ENCODE results near the gene MEGF9. TPM values are rescaled to one million over a fixed set of nuclear protein-coding genes. Genes with fewer than 3 reads are reported as not detected.

MEGF9 gene
- total RNA-seq, 3 donors from 2014 or later (not counting 1 experiment from before 2014, with no cell fraction given) = 17.5 to 25.9 (median 22.3) TPM

DNA sequence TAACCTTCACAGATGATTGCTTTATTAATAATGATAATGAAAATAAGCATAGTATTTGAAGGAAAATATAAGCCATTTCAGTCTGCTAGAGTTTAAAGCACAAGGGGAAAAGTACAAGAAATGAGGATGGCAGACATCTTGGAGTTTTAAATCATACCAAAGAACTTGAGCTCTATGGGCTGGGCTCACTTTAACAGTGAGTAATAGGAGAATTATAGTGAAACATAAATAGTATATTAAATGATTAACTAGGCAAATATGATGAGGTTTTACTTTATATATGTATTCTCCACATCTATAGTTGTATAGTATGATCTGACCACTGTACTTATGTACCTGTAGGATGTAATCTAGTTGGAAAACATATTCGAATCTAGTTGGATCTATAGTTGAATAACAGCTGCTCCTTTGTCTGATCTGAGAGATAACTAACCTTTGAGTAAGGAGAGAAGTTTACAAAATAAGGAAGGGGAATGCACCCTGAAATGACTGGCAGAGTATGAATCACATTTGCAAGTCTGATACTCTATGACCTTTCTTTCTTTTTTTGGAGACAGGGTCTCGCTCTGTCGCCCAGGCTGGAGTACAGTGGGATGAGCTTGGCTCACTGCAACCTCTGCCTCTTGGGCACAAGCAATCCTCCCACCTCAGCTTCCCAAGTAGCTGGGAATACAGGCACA is 17.6 kb downstream of the MEGF9 start:
- no peak overlapping the region for H3K4me3 ChIP-seq (ENCODE audit: low read length)
- Mint-ChIP-seq H3K4me3 (no peak overlapping the region), H3K9me3 (no peaks in the 10 kb centered on the region), H3K4me1 (peaks cover 39 to 51% of the 10 kb centered on the region in 2 donors), H3K36me3 (no peaks in the 10 kb centered on the region), H3K27ac (no peak overlapping the region), H3K27me3 (ENCODE audit: low read depth in 2 of 2) (no peaks in the 10 kb centered on the region)
- WGBS (ENCODE audit: insufficient coverage) = 98% methylated on average over 3 of the region's 3 CpGs
- no peaks in the 10 kb centered on the region for H3K36me3 ChIP-seq (ENCODE audit: control insufficient read depth, insufficient read depth, low read length)
- no peak overlapping the region for H3K27ac ChIP-seq (ENCODE audit: low read length)
- H3K9me3 ChIP-seq (ENCODE audit: control insufficient read depth, insufficient read depth, low read length) = no peaks in the 10 kb centered on the region
- H3K27me3 ChIP-seq (ENCODE audit: control insufficient read depth, insufficient read depth, low read length) = no peaks in the 10 kb centered on the region
- no peaks in the 10 kb centered on the region for H3K4me1 ChIP-seq (ENCODE audit: control insufficient read depth, insufficient read depth, low read length)
- DNase-seq (no peak), ATAC-seq (no peak)
- TF ChIP-seq, protein P1, sequence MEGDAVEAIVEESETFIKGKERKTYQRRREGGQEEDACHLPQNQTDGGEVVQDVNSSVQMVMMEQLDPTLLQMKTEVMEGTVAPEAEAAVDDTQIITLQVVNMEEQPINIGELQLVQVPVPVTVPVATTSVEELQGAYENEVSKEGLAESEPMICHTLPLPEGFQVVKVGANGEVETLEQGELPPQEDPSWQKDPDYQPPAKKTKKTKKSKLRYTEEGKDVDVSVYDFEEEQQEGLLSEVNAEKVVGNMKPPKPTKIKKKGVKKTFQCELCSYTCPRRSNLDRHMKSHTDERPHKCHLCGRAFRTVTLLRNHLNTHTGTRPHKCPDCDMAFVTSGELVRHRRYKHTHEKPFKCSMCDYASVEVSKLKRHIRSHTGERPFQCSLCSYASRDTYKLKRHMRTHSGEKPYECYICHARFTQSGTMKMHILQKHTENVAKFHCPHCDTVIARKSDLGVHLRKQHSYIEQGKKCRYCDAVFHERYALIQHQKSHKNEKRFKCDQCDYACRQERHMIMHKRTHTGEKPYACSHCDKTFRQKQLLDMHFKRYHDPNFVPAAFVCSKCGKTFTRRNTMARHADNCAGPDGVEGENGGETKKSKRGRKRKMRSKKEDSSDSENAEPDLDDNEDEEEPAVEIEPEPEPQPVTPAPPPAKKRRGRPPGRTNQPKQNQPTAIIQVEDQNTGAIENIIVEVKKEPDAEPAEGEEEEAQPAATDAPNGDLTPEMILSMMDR (IDR thresholded peaks at IDR 0.05) = no peak
- intact Hi-C loops (cut with micrococcal nuclease) = no loop called here

DNA sequence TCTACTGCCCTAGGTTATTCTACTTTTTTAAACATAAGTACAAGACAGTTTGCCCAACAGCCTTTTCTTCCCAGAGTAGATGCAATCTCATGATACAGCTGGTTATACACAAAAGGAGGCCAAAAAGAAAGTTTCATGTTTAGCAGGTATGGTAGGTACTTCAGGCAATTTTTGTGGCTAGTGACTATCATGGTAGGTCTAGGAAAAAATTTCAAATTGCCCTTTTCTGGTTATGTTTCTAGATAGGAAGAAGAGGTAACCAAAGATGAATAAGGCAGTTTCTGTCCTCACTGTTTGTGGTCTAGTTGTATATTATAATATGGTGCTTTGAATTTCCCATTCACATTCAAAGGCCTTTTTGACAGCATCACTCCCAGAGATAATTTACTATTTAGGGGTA is 19.7 kb downstream of the MEGF9 start:
- DNase-seq (no peak), ATAC-seq (no peak)
- Mint-ChIP-seq H3K27ac (peak overlapping the region; percentile 69 to 75), H3K4me1 (peaks cover 38 to 51% of the 10 kb centered on the region in 2 donors), H3K4me3 (no peak overlapping the region), H3K27me3 (ENCODE audit: low read depth in 2 of 2) (no peaks in the 10 kb centered on the region), H3K36me3 (no peaks in the 10 kb centered on the region), H3K9me3 (no peaks in the 10 kb centered on the region)
- no peak overlapping the region for H3K27ac ChIP-seq (ENCODE audit: low read length)
- TF ChIP-seq, protein P1 (IDR thresholded peaks at IDR 0.05) = no peak
- no peaks in the 10 kb centered on the region for H3K27me3 ChIP-seq (ENCODE audit: control insufficient read depth, insufficient read depth, low read length)
- intact Hi-C loops (cut with micrococcal nuclease) = no loop called here
- no peaks in the 10 kb centered on the region for H3K9me3 ChIP-seq (ENCODE audit: control insufficient read depth, insufficient read depth, low read length)
- H3K4me3 ChIP-seq (ENCODE audit: low read length) = no peak overlapping the region
- H3K4me1 ChIP-seq (ENCODE audit: control insufficient read depth, insufficient read depth, low read length) = no peaks in the 10 kb centered on the region
- no peaks in the 10 kb centered on the region for H3K36me3 ChIP-seq (ENCODE audit: control insufficient read depth, insufficient read depth, low read length)

DNA sequence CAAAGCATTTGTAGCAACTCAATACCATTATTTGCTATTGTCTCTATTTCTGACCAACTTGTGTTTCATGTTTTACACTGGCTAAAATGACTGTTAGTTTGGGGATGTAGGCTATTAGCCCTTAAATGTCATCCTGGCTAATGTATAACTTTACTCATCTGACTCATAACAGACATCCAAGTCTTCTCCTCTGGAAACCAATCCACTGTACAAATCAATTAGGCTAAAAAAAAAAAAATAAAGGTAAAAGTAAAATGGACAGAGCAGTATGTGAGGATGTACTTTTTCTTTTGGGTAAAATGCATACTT is 20.6 kb downstream of the MEGF9 start:
- Mint-ChIP-seq H3K9me3 (no peaks in the 10 kb centered on the region), H3K4me3 (no peak overlapping the region), H3K4me1 (peaks cover 38 to 48% of the 10 kb centered on the region in 2 donors), H3K27me3 (ENCODE audit: low read depth in 2 of 2) (no peaks in the 10 kb centered on the region), H3K36me3 (no peaks in the 10 kb centered on the region), H3K27ac (peak overlapping the region; percentile 69 to 75)
- H3K9me3 ChIP-seq (ENCODE audit: control insufficient read depth, insufficient read depth, low read length) = no peaks in the 10 kb centered on the region
- no peak overlapping the region for H3K27ac ChIP-seq (ENCODE audit: low read length)
- no peaks in the 10 kb centered on the region for H3K27me3 ChIP-seq (ENCODE audit: control insufficient read depth, insufficient read depth, low read length)
- intact Hi-C loops (cut with micrococcal nuclease) = no loop called here
- no peak for ATAC-seq
- no peak for DNase-seq
- TF ChIP-seq, protein P1 (IDR thresholded peaks at IDR 0.05) = no peak
- H3K4me3 ChIP-seq (ENCODE audit: low read length) = no peak overlapping the region
- H3K4me1 ChIP-seq (ENCODE audit: control insufficient read depth, insufficient read depth, low read length) = no peaks in the 10 kb centered on the region
- no peaks in the 10 kb centered on the region for H3K36me3 ChIP-seq (ENCODE audit: control insufficient read depth, insufficient read depth, low read length)

Measured in natural killer cell (primary cell).